ENCODE measurements around the gene GRHPR. TPM values are rescaled to one million over a fixed set of nuclear protein-coding genes. Genes with fewer than 3 reads are reported as not detected.

GRHPR gene
- polyA plus RNA-seq, 1 of the 3 experiments (the other 2 are of a cell fraction): 206 TPM

- Histone ChIP-seq H4K20me1 (ENCODE audit: insufficient read depth) (no peaks in the 10 kb centered on the region), H3K9me3 (no peaks in the 10 kb centered on the region), H3K9me2 (no peaks in the 10 kb centered on the region), H3K9ac (no peak overlapping the region), H2AFZ (ENCODE audit: low read depth) (no peak overlapping the region), H3K27ac (ENCODE audit: low read depth in 2 of 2, low read length in 1 of 2) (no peak overlapping the region), H3K27me3 (ENCODE audit: insufficient read depth) (no peaks in the 10 kb centered on the region), H3K36me3 (replicated peaks in 1 of 2; ENCODE audit: control insufficient read depth in 1 of 2, insufficient read depth in 2 of 2, low read length in 1 of 2) (no peaks in the 10 kb centered on the region), H3K79me2 (ENCODE audit: insufficient read depth) (no peaks in the 10 kb centered on the region), H3K4me2 (no peak overlapping the region), H3K4me1 (ENCODE audit: control insufficient read depth in 1 of 2, insufficient read depth in 2 of 2, low read depth in 1 of 2, low read length in 1 of 2) (no peaks in the 10 kb centered on the region), H3K4me3 (ENCODE audit: low read depth in 2 of 2, low read length in 1 of 2) (no peak overlapping the region), H3F3A (replicated peaks; ENCODE audit: insufficient read depth) (no peaks in the 10 kb centered on the region)
- TF ChIP-seq MAX (IDR thresholded peaks at IDR 0.05; ENCODE audit: low read depth) (no peak), JUND (IDR thresholded peaks at IDR 0.05) (no peak), RAD21 (IDR thresholded peaks at IDR 0.05; ENCODE audit: low read length) (no peak), EZH2phosphoT487 (IDR thresholded peaks at IDR 0.05; ENCODE audit: borderline replicate concordance, low read depth) (no peak), SIN3A (IDR thresholded peaks at IDR 0.05; ENCODE audit: borderline replicate concordance, low read depth, low read length) (no peak), CHD2 (IDR thresholded peaks at IDR 0.05; ENCODE audit: low read length, partially characterized antibody) (no peak), RCOR1 (IDR thresholded peaks at IDR 0.05; ENCODE audit: low read length) (no peak)
- CTCF ChIA-PET: interaction anchor here (1.1 kb wide), 1 partner anchor 10 kb away, joined by 3 read pairs; no protein-coding TSS in a partner anchor
- POLR2A ChIA-PET: no interaction called here
- 68% methylated on average over 6 of the region's 6 CpGs for WGBS (ENCODE audit: low lambda C conversion rate)
- no peak for DNase-seq
Measured at GRCh38 chr9:37374892-37375291, 47.6 kb upstream of the GRHPR start.

GRCh38 chr9:37377688-37378612 lies 44.5 kb upstream of the GRHPR start:
- no peak overlapping the region for H3K4me2 ChIP-seq
- CTCF ChIA-PET: no interaction called here
- no peak overlapping the region for H3K9ac ChIP-seq
- no peak overlapping the region for H3K27ac ChIP-seq (ENCODE audit: low read depth in 2 of 2, low read length in 1 of 2)
- no peak for TF ChIP-seq PBX3 (IDR thresholded peaks at IDR 0.05)
- no peak for TF ChIP-seq USF1 (IDR thresholded peaks at IDR 0.05; ENCODE audit: borderline replicate concordance, low read depth)
- no peak for TF ChIP-seq CTCF (IDR thresholded peaks at IDR 0.05)
- no peak for TF ChIP-seq RAD21 (IDR thresholded peaks at IDR 0.05; ENCODE audit: low read length)
- TF ChIP-seq POLR2AphosphoS5 (IDR thresholded peaks at IDR 0.05; ENCODE audit: low read depth, low read length): no peak
- no peak for TF ChIP-seq TAF1 (IDR thresholded peaks at IDR 0.05; ENCODE audit: borderline replicate concordance, low read depth, low read length)
- TF ChIP-seq IRF3 (IDR thresholded peaks at IDR 0.05; ENCODE audit: low read depth, low read length): no peak
- no peak for TF ChIP-seq MXI1 (IDR thresholded peaks at IDR 0.05; ENCODE audit: low read depth, low read length)
- TF ChIP-seq JUND (IDR thresholded peaks at IDR 0.05): no peak
- no peak for TF ChIP-seq RFX5 (IDR thresholded peaks at IDR 0.05; ENCODE audit: low read length)
- no peaks in the 10 kb centered on the region for H3K9me3 ChIP-seq
- no peak for DNase-seq
- no peak overlapping the region for H2AFZ ChIP-seq (ENCODE audit: low read depth)
- H3K4me3 ChIP-seq (ENCODE audit: low read depth in 2 of 2, low read length in 1 of 2): no peak overlapping the region
- H3K4me1 ChIP-seq (ENCODE audit: control insufficient read depth in 1 of 2, insufficient read depth in 2 of 2, low read depth in 1 of 2, low read length in 1 of 2): no peaks in the 10 kb centered on the region
- no peaks in the 10 kb centered on the region for H3K36me3 ChIP-seq (replicated peaks in 1 of 2; ENCODE audit: control insufficient read depth in 1 of 2, insufficient read depth in 2 of 2, low read length in 1 of 2)
- H4K20me1 ChIP-seq (ENCODE audit: insufficient read depth): no peaks in the 10 kb centered on the region
- no peaks in the 10 kb centered on the region for H3K9me2 ChIP-seq
- WGBS (ENCODE audit: low lambda C conversion rate): 54% methylated on average over 13 of the region's 13 CpGs
- H3F3A ChIP-seq (replicated peaks; ENCODE audit: insufficient read depth): no peaks in the 10 kb centered on the region
- POLR2A ChIA-PET: no interaction called here
- no peaks in the 10 kb centered on the region for H3K27me3 ChIP-seq (ENCODE audit: insufficient read depth)
- no peaks in the 10 kb centered on the region for H3K79me2 ChIP-seq (ENCODE audit: insufficient read depth)

Data from SK-N-SH (cell line).